Measurements from ENCODE around the gene PLEKHG4.

PLEKHG4 gene

GRCh38 chr16:67277294-67277998 lies 1.9 kb upstream of the PLEKHG4 start:
- CTCF ChIA-PET: interaction anchor here (0.7 to 2.7 kb wide), 2 partner anchors 17 to 1841 kb away, joined by 3 to 12 read pairs; no protein-coding TSS in a partner anchor
- peak overlapping the region; percentile 97 for H3K27ac ChIP-seq
- POLR2A ChIA-PET (ENCODE audit: low non-redundant PET): interaction anchor here (0.6 to 1.4 kb wide), 3 partner anchors 12 to 31 kb away, joined by 3 to 4 read pairs (median 3); no protein-coding TSS in a partner anchor
- peak; percentile 95 for DNase-seq (ENCODE audit: low spot score)
- TF ChIP-seq CTCF (conservative IDR thresholded peaks at IDR 0.05; ENCODE audit: low read depth): no peak

- CTCF ChIA-PET: interaction anchor here (0.5 to 2.7 kb wide), 7 partner anchors 18 to 148 kb away, joined by 3 to 12 read pairs (median 3); no protein-coding TSS in a partner anchor
- POLR2A ChIA-PET (ENCODE audit: low non-redundant PET): interaction anchor here (1.4 kb wide), 1 partner anchor 12 kb away, joined by 3 read pairs; no protein-coding TSS in a partner anchor
- TF ChIP-seq CTCF (conservative IDR thresholded peaks at IDR 0.05; ENCODE audit: low read depth): no peak
- peak; percentile 63 for DNase-seq (ENCODE audit: low spot score)
- H3K27ac ChIP-seq: peak overlapping the region; percentile 97
Observed at GRCh38 chr16:67277999-67278772, 1.1 kb upstream of the PLEKHG4 start.

- peak overlapping the region; percentile 97 for H3K27ac ChIP-seq
- no peak for TF ChIP-seq CTCF (conservative IDR thresholded peaks at IDR 0.05; ENCODE audit: low read depth)
- ChIA-PET POLR2A (ENCODE audit: low non-redundant PET) (interaction anchor here (1.4 kb wide), 1 partner anchor 13 kb away, joined by 3 read pairs; no protein-coding TSS in a partner anchor), CTCF (interaction anchor here (0.5 to 2.7 kb wide), 5 partner anchors 18 to 147 kb away, joined by 3 to 12 read pairs (median 3); no protein-coding TSS in a partner anchor)
- DNase-seq (ENCODE audit: low spot score): peak; percentile 58
Observed at GRCh38 chr16:67278773-67279295, 498 bp upstream of the PLEKHG4 start.

GRCh38 chr16:67280090-67281015 lies 1.0 kb downstream of the PLEKHG4 start:
- ChIA-PET POLR2A (ENCODE audit: low non-redundant PET) (no interaction called here), CTCF (interaction anchor here (0.6 kb wide), 2 partner anchors 134 to 452 kb away, joined by 3 read pairs; no protein-coding TSS in a partner anchor)
- H3K27ac ChIP-seq: peak overlapping the region; percentile 97
- no peak for TF ChIP-seq CTCF (conservative IDR thresholded peaks at IDR 0.05; ENCODE audit: low read depth)
- DNase-seq (ENCODE audit: low spot score): no peak

GRCh38 chr16:67281536-67282446 lies 2.5 kb downstream of the PLEKHG4 start:
- no peak for TF ChIP-seq CTCF (conservative IDR thresholded peaks at IDR 0.05; ENCODE audit: low read depth)
- no peak for DNase-seq (ENCODE audit: low spot score)
- H3K27ac ChIP-seq: no peak overlapping the region
- CTCF ChIA-PET: interaction anchor here (0.6 kb wide), 4 partner anchors 39 to 233 kb away, joined by 3 read pairs; no protein-coding TSS in a partner anchor
- POLR2A ChIA-PET (ENCODE audit: low non-redundant PET): interaction anchor here (0.6 kb wide), 1 partner anchor 88 kb away, joined by 7 read pairs; no protein-coding TSS in a partner anchor

Data from RWPE1 (cell line).